ENCODE measurements around the gene HPS4.

Gene HPS4

DNA sequence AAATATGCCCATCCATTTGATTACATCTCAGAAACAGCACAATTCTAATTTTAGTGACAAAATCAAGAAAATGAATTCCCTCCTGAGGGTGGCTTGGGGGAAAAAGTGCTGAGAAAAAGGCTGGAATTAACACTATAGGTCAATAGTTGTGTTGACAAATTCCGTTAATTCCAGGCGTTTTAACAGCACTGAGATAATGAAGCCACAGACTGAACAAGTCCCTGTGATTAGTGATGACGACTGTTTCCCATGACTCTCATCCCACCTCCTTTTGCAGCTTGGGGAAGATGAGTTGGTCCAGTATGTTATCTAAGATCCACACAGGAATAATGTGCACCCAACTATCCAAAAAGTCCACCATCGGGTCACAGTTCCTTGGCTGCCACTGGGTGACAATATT lies 12.9 kb upstream of the HPS4 start:
- ATAC-seq (no peak), DNase-seq (no peak)

DNA sequence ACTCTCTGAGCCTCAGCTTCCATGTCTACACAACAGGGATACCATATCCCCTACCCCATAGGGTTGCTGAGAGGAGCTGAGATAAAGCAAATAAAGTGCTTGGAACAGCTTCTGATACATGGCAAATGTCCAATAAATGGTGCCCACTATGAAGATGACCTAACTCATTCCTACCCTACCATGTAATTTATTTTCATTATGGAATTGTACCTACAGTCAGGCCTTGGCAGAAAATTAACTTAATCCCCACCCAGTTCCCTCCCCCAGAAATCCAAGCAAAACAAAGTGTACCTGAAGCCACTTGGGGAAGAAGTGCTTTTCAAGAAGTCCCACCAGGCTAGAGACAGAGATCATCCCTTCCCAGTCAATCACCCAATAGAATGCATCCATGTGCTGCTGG lies 10.9 kb upstream of the HPS4 start:
- ATAC-seq: no peak
- no peak for DNase-seq

DNA sequence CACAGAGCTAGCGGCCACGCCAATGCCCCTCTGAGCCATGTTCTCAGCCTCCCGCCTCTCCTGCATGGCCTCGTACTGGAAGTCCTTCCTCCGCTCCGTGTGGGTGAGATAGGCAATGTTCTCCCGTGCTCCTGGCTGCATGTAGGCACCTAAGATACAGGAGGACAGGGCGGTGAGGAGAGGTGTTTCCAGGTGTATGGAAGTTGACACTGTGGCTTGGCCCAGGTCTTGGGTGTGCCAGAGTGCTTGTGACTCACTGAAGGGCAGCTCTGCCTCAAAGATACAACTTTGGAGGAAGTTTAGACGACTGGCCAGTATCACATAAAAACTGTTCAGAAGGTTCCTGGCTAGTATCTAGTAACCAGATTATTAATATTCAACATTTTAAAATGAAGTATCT lies 8.6 kb upstream of the HPS4 start:
- ATAC-seq (no peak), DNase-seq (no peak)

DNA sequence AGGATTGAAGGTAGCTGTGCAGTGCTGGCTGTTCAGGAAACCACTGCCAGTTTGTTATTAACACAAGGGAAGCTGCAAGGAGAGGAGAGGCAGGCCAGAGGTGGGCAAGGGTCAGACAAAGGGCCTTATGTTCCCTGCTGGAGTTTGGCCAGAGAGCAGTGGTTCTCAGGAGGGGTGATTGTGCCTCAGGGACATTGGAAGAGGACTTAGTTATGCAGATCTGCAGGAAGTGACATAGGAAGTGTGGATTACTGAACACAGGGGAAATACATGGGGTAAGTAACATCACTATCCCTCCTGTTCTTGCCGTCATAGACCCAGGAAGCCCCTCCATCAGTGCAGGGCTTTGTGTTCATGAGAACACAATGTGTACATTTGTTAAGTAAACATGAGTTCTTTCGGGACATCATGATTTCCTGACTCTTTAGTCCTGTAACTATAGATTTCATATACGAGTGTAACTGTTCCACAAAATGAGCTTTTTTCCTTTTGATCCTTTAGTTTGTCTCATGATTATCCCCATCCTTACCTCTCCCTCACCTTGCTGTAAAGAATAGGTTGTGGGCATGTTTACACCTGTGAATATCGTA lies 6.0 kb upstream of the HPS4 start:
- DNase-seq: no peak
- ATAC-seq: no peak

DNA sequence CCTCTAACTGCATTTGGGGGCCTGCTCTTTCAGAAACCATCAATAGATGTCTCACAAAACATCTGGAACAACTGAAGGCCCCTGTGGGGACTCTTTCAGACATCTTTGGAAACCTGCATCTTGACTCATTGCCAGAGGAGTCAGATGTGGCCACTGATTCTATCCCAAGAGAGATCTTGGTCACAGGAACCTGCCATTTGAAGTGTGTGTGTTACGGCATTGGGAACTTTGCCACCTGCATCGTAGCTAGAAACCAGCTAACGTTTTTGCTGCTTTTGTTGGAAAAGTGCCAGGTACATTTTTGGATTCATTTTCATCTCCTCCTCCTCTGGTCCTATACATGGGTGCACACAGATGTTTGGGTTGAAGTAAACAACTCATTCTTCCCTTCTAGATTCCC lies 4.4 kb upstream of the HPS4 start:
- no peak for ATAC-seq
- DNase-seq: no peak

DNA sequence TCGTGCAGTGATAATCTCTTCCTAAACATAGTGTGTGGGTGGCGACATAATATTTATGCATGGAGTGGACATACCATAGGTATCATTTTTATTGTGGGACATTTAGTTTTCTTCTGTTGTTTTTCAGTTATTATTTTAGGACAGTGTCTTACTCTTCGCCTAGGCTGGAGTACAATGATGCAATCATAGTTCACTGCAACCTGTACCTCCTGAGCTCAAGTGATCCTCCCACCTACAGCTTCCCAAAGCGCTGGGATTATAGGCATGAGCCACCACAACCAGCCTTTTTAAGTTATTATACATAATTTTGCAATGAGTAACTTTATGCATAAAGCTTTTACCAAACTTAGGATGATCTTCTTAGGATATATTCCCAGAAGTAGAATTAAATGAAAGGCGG lies 2.8 kb upstream of the HPS4 start:
- no peak for ATAC-seq
- DNase-seq: no peak

DNA sequence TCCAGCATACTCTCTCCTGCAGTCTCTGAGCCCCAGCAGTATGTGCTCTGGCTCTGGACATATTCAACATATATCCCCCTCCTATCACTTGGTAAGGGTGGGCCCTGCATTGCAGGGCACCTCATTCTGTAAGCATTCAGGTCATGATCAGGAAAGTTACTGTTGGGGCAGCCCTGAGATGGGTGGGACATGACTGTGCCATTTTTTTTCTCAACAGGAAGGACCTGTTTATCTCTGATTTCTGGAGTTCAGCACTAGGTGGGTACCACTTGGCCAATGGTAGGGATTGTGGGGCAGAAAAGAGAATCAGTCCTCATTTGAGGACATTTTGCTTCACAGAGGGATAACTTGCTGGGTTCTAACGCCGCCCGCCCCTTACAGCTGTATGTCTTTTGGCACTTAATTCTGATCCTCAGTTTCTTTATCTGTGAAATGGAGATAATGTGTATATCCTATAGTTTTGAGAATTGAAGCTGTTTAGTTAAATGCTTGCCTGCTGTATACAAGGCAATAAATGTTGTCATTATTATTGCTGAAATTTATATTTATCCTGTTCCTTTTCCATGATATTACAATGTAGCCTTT lies 2.3 kb upstream of the HPS4 start:
- ATAC-seq (no peak), DNase-seq (no peak)

DNA sequence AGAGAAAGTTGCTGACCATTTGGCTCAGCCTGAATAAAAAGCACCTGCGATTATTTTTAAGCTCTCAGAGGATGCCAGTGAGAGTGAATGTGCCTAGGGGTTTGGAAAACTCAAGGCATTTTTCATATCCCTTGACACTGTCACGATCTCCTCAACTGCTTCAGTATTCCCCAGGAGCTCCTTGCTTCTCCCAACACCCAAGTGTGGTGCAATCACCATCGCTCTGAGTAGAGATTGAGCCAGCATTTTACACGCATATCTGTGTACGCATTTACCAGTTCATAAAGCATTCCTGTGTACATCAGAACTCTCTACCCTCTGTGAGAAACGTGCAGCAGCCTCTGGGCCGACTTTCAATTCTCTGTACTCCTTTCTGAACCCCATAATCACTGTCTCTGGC lies 1.4 kb upstream of the HPS4 start:
- ATAC-seq (no peak), DNase-seq (no peak)

DNA sequence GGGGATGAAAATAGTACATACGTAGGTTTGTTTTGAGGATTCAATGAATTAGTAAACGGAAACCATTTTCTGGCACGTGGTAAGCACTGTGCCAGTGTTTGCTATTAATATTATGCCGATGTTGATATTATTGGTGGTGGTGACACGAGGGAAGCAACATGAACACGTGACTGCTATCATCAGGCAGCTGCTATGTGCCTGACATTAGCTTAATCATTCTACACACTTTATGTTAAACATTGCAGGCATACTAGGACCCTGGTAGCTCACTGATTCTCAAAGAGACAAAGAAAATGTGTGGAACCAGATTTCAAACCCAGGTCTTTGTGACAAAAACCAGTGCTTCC lies 750 bp upstream of the HPS4 start:
- DNase-seq: no peak
- no peak for ATAC-seq

DNA sequence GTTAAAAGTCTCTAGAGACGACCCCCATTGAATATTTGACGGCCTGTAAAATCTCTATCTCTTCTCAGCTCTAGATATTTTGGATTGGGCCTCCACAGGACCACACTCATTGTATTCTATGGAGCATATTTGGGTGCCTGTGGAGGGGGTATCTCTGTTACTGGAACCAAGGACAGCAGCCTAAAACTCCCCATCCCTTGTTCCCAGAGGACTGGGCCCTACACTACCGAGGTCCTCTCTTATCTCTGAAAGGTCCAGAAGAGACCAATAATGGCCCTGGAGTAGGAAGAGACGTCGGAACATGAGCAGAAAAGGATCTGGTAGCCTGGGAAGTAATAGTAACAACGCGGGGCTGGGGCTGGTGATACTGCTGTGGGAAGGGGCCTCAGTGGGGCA lies 542 bp downstream of the HPS4 start:
- ATAC-seq: no peak

DNA sequence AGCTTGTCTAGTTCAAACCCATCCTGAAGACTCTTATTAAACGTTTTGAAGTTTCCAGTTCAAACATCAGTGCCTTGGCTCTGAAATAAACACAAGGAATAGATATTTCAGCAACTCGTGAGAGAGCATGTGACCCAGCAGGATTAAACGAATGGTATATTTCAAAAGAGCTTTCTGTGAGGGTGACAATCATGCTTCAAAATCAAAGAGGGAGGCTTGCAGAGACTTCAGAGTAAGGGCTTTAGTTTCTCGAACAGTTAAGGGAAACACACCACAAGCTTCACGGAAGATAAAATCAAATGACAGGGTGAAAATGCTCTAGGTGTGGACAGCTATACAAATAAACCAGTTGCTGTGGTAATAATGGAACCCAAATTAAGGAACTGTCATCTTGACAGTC lies 1.4 kb downstream of the HPS4 start:
- DNase-seq (no peak), ATAC-seq (no peak)

More for the DNA sequence above, 542 bp downstream of the HPS4 start:
- no peak for DNase-seq

DNA sequence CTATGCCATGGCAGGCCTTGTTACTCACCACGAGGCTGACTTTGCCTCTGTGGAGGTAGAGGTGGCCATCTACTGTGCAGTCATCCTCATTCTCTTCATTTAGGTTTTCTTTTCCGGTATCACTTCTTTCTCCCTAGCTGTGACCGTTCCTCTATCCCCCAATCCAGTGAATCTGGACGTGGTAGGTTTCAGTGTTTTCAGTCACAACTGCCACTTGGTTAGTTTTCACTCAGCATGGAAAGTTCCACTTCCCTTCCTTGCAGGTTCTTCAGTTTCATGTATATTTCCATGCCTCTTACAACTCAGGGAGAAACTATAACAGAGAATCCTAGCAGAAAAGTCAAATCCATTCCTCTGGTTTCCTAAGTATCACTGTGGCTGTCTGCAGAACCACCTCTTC lies 1.9 kb downstream of the HPS4 start:
- DNase-seq: no peak
- ATAC-seq: no peak

DNA sequence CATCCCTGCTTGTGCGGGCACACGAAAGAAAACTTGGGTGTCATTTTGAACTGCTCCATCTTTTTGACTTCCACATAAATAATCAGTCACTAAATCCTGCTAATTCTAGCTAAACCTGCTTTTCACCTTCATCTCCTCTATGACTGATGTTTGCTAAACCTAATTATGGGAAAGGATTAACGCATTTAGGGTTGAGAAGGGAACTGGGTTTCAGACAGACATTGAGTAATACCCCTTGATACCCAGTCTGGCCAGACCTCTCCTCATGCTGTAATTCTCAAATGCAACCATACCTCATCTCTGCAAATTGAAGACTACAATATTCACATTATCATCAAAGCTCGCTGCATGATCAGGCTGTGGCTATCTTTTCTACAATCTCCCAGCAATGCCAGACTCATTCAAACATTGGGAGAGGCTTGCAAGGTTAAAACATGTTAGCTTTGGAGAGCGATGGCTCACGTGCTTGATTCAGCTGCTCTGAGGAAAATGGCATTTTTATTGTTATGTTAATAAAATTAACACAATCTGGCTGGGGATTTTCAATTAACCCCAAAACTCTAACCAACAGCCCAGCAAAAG lies 2.4 kb downstream of the HPS4 start:
- ATAC-seq: no peak
- DNase-seq: no peak

DNA sequence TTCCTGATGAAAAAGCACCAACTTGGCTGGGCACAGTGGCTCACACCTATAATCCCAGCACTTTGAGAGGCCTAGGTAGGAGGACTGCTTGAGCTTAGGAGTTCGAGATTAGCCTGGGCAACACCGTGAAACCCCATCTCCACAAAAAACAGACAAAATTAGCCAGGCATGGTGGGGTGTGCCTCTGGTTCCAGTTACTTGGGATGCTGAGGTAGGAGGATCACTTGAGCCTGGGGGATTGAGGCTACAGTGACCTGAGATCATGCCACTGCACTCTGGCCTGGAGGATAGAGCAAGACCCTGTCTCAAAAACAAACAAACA lies 3.0 kb downstream of the HPS4 start:
- ATAC-seq: no peak

DNA sequence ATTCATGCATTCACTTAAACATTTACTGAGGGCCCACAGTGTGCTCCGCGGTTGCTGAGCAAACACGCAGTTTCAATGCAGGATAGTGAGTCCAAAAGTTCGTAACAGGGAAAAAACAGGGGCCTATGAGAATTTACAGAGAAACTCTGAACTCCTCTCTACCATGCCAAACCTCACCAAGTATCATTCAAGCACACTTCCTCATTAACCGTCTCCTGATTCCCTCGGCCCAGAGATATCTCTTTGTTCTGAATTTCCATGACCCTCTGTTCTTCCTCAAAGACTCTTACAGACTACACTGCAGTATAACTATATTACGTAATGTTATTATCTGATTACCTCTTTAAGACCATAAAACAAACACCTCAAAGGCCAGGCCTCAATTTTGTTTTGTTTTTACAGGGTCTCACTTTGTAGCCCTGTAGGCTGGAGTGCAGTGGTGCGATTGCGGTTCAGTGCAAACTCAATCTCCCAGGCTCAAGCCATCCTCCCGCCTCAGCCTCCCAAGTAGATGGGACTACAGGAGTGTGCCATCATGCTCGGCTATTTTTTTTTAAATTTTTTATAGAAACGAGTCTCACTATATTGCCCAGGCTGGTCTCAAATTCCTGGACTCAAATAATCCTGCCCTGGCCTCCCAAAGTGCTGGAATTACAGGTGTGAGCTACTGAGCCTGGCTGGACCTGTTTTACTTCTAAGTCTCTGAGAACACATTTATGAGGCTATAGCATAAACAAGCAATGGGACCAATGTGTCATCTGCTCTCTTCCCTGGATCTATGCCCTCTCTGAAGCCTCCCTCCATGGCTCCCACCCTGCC lies 3.6 kb downstream of the HPS4 start:
- DNase-seq (no peak), ATAC-seq (no peak)

More for the DNA sequence above, 3.0 kb downstream of the HPS4 start:
- no peak for DNase-seq

DNA sequence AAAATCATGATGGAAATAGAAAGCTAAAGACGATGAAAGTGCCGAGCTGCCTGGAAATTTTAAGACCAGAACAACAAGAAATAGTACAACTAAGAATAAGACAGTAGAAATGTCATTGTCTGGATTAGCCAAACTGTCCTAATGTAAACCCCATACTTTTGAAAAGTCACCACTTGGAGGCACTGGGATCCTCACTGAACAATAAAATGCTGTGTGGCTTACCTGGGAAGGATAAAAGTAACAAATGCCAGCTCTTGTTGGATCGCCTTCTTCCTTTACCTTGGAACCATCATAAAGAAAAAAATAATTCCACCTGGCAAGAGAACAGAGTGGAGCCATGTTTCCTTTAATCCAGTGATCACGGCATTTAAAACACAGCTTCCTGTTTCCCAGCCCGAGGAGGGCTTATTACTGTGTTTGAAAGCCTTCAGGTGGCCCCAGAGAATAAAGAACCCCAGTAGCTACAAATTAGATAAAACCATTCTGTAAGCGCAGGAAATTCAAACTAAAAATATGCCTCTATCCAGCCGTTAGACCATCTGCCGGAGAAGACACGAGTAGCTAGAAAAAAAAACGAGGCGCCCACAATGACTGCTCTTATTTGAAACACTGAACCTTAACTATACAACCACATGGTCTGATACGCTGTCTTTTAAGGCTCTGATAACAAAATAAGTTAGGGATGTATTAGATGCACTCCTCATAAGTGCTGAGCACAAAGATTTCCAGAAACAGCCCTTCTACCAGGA lies 4.4 kb downstream of the HPS4 start:
- ATAC-seq: no peak
- DNase-seq: no peak

DNA sequence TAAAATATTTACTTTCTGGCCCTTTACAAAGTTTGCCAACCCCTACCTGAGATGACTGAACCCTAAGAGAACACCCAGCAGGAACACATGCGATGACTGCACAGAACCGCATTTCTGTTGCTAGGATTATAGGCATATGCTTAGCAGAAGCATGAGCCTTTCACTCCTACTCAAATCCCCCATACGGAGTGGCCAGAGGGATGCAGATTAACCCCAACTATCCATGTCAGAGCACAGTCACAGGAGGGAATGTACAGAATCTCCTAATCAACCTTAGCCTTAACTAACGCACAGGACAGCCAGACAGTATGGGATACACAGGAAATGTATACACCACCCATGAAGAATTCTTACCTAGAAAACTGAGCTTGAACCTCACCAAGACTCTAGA lies 6.2 kb downstream of the HPS4 start:
- DNase-seq (no peak), ATAC-seq (no peak)

DNA sequence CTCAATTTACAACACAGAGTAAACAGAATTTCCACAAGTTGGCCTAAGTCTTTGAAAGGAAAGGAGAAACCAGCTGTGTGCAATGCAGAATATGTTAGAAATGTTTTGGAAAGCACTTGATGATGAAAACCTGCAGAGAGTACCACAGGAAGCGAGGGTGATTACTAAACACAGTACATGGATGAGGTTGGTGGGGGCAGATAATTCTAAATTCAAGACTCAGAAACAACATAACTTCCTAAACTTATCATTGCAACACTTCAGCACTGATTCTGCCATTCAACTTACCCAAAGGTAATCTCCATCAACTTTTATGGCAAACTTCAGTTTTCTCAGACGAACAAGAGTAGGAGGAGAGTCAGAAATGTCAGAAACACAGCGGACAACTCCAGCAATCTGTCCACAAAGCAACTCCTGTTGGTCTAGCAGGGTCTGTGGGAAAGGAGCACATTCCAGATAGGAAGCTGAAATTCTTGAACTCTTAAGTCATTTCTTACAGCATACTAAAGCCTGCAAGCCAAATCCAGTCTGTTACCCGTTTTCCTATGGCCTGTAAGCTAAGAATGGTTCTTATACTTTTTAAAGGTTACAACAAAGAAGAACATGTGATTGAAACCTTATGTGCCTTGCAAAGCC lies 6.8 kb downstream of the HPS4 start:
- DNase-seq (no peak), ATAC-seq (no peak)

DNA sequence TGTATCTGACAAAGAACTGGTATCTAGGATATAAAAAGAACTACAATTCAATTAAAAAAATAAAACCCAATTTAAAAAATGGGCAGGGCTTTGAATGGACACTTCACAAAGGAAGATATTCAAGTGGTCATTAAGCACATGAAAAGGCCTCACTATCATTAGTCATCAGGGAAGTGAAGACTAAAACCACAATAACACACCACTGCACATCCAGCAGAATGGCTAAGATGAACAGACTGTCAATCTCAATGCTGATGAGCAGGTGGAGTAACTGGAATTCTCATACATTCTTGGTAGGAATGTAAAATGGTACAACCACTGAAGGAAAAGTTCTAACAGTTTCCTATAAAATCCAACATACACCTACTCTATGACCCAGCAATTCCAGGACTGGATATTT lies 8.9 kb downstream of the HPS4 start:
- DNase-seq: no peak
- no peak for ATAC-seq

DNA sequence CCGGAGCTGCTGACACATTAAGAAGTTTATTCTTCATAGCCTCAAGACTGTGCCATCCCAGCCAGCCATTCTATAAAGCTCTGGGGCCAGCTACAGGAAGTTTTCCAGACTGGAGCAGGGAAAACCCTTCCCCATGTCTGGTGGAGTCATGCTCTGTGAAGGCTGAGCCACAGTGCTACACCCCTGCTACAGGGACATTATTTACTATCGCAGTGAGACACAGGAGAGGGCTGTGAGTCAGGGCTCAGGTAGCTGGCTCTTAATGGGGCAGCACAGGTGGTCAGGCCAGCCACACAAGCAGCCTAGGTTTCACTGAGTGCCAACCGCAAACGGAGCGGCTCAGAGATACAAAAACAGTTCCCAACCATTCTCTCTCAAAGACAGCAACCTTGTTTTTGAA lies 12.1 kb downstream of the HPS4 start:
- no peak for DNase-seq
- ATAC-seq: no peak

DNA sequence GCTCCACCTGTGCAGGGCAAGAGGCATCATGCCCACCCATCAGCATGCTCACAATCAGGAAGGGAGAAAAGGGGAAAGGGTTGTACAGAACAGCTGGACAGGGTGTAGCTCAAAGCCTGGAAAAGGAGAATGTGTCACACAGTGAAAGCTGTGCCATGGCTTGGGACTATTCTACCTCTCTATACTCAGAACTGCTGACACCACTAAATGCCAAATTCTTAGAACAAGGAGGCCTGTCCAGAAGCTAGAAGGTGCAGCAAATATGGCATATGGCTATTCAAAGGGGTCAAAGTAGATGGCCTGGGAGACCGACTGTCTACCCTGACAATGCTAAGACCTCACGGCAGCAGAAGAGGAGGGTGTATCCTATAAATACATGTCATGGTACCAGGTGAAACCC lies 12.8 kb downstream of the HPS4 start:
- no peak for ATAC-seq

DNA sequence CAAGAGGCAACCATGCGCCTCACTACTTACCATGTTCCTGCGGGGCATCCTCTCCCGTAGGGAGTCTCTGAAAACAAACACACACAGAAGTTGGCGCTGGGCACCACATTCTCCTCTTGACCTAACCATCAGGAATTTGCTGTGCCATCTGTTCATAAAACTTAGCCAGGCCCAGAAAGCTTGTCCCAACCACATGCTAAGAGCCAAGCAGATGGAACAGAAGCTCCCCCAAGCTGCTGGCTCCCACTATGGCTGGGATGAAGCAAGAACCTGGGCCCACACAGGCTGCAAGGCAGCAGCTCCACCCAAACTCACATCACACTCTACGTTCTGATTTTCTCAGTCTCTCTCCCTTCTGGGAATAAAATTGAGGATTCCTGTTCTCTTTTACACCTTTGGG lies 17.4 kb downstream of the HPS4 start:
- no peak for DNase-seq

More for the DNA sequence above, 12.8 kb downstream of the HPS4 start:
- DNase-seq: no peak

DNA sequence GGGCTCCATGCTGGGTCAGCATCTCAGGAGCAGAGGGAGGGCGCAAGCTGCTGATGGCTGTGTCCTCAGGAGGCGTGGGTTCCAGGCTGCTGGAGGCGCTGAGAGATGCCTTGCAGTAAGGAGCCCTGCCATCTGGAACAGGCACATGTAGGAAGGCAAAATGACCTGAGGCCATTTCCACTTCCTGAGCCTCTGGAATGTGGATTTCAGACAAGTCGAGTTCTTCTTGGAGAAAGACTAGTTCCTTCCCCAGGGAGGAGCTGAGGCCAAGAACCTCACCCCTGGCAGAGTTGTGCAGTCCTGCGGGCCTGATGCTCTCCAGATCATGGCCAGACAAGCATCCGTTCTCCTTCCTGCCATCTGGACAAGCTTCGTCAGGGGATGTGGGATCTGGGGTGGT lies 19.3 kb downstream of the HPS4 start:
- ATAC-seq (no peak), DNase-seq (no peak)

More for the DNA sequence above, 17.4 kb downstream of the HPS4 start:
- ATAC-seq: no peak
